H9 (cell line): ENCODE measurements around the gene ZFPM1. TPM values are rescaled to one million over a fixed set of nuclear protein-coding genes. Genes with fewer than 3 reads are reported as not detected.
A peak's percentile ranks its signal among the peaks of the same experiment; 100 is the strongest.

Experiments
- DNase-seq: peaks from one replicate; pipeline ENCODE4 v3.0.0-alpha.2; 2017
- H2AFZ ChIP-seq: one replicate; pipeline ENCODE4 v1.6.1; 2013; ENCODE audit warnings: mild to moderate bottlenecking, low read length, control low read depth, moderate library complexity
- H2AK5ac ChIP-seq: 2 replicates; pipeline ENCODE4 v1.6.1; 2013; ENCODE audit warnings: low read length, control low read depth, mixed read lengths; ENCODE audit not compliant: insufficient read length
- H2BK120ac ChIP-seq: one replicate; pipeline ENCODE4 v1.6.1; 2013; ENCODE audit warnings: low read depth, mild to moderate bottlenecking, low read length, control low read depth, inconsistent platforms; ENCODE audit not compliant: poor library complexity, severe bottlenecking
- H2BK12ac ChIP-seq: 2 replicates; pipeline ENCODE4 v1.6.1; 2013; ENCODE audit warnings: low read length, control low read depth, mixed read lengths, low read depth; ENCODE audit not compliant: insufficient read length
- H2BK15ac ChIP-seq: 2 replicates; pipeline ENCODE4 v1.6.1; 2013; ENCODE audit warnings: low read depth, low read length, control low read depth
- H2BK20ac ChIP-seq: one replicate; pipeline ENCODE4 v1.6.1; 2013; ENCODE audit warnings: low read depth, mild to moderate bottlenecking, low read length, control low read depth, inconsistent platforms; ENCODE audit not compliant: poor library complexity, severe bottlenecking
- H2BK5ac ChIP-seq: 2 replicates; pipeline ENCODE4 v1.6.1; 2013; ENCODE audit warnings: low read length, control low read depth, mixed read lengths; ENCODE audit not compliant: insufficient read length
- H3K14ac ChIP-seq: 2 replicates; pipeline ENCODE4 v1.6.1; 2013; ENCODE audit warnings: low read length, control low read depth; ENCODE audit not compliant: insufficient read depth
- H3K18ac ChIP-seq: 2 replicates; pipeline ENCODE4 v1.6.1; 2013; ENCODE audit warnings: low read depth, mild to moderate bottlenecking, mixed read lengths, low read length, control low read depth; ENCODE audit not compliant: insufficient read length
- H3K23ac ChIP-seq: 2 replicates; pipeline ENCODE4 v1.6.1; 2013; ENCODE audit warnings: low read length, control low read depth, mixed read lengths, low read depth; ENCODE audit not compliant: insufficient read length
- H3K23me2 ChIP-seq: 2 replicates; pipeline ENCODE4 v1.6.1; 2013; ENCODE audit warnings: low read depth, mild to moderate bottlenecking, mixed read lengths, low read length, control low read depth; ENCODE audit not compliant: insufficient read length, poor library complexity, severe bottlenecking
- H3K27ac ChIP-seq: 2 replicates; pipeline ENCODE4 v1.5.1; 2013; ENCODE audit warnings: low read length, control low read depth, mixed read lengths, low read depth; ENCODE audit not compliant: insufficient read length
- H3K27me3 ChIP-seq: 2 replicates; pipeline ENCODE4 v1.6.1; 2013; ENCODE audit warnings: low read length, control low read depth, inconsistent platforms; ENCODE audit not compliant: insufficient read depth
- H3K4ac ChIP-seq: 2 replicates; pipeline ENCODE4 v1.6.1; 2013; ENCODE audit warnings: low read depth, mild to moderate bottlenecking, control low read depth, inconsistent platforms, low read length, moderate library complexity
- H3K4me1 ChIP-seq: 2 replicates; pipeline ENCODE4 v1.6.1; 2013; ENCODE audit warnings: low read length, control low read depth, inconsistent platforms; ENCODE audit not compliant: insufficient read depth
- H3K4me2 ChIP-seq: 2 replicates; pipeline ENCODE4 v1.6.1; 2013; ENCODE audit warnings: low read length, control low read depth, mixed read lengths; ENCODE audit not compliant: insufficient read length, insufficient read depth
- H3K56ac ChIP-seq: 2 replicates; pipeline ENCODE4 v1.6.1; 2013; ENCODE audit warnings: low read depth, mild to moderate bottlenecking, mixed read lengths, low read length, control low read depth; ENCODE audit not compliant: insufficient read length
- H3K79me1 ChIP-seq: 2 replicates; pipeline ENCODE4 v1.6.1; 2013; ENCODE audit warnings: low read depth, mild to moderate bottlenecking, moderate library complexity, low read length, control low read depth, inconsistent platforms; ENCODE audit not compliant: insufficient read depth, poor library complexity, severe bottlenecking
- H3K79me2 ChIP-seq: 2 replicates; pipeline ENCODE4 v1.6.1; 2013; ENCODE audit warnings: low read length, control low read depth, inconsistent platforms; ENCODE audit not compliant: insufficient read depth
- H3K9ac ChIP-seq: 2 replicates; pipeline ENCODE4 v1.6.1; 2013; ENCODE audit warnings: low read length, control low read depth, mixed read lengths; ENCODE audit not compliant: insufficient read length; ENCODE audit errors: extremely low read depth
- H3K9me3 ChIP-seq: one replicate; pipeline ENCODE4 v1.6.1; 2013; ENCODE audit warnings: low read depth, low read length, inconsistent platforms; ENCODE audit not compliant: control insufficient read depth
- H3T11ph ChIP-seq: one replicate; pipeline ENCODE4 v1.6.1; 2013; ENCODE audit warnings: mild to moderate bottlenecking, low read length, control low read depth, inconsistent platforms
- H4K20me1 ChIP-seq: one replicate; pipeline ENCODE4 v1.6.1; 2013; ENCODE audit not compliant: control insufficient read depth, insufficient read length, insufficient read depth
- H4K5ac ChIP-seq: 2 replicates; pipeline ENCODE4 v1.6.1; 2013; ENCODE audit warnings: low read depth, mild to moderate bottlenecking, mixed read lengths, low read length, control low read depth; ENCODE audit not compliant: insufficient read length
- H4K8ac ChIP-seq: replicated peaks from 2 replicates; pipeline ENCODE4 v1.6.1; 2013; ENCODE audit warnings: low read length, control low read depth, mixed read lengths, low read depth; ENCODE audit not compliant: insufficient read length
- H4K91ac ChIP-seq: 2 replicates; pipeline ENCODE4 v1.6.1; 2013; ENCODE audit warnings: low read depth, mild to moderate bottlenecking, moderate library complexity, mixed read lengths, low read length, control low read depth; ENCODE audit not compliant: insufficient read length
- H3K27ac Mint-ChIP-seq, 3 experiments: 2 replicates in 2 of 3; 3 replicates in 1 of 3; pipeline ENCODE4 v1.8.0; 2020 to 2021; ENCODE audit warnings: mixed read lengths in 3 of 3, mild to moderate bottlenecking in 1 of 3, moderate library complexity in 1 of 3
- H3K27me3 Mint-ChIP-seq: 2 replicates; pipeline ENCODE4 v1.8.0; 2021; ENCODE audit warnings: low read depth, mild to moderate bottlenecking, moderate library complexity, mixed read lengths
- H3K36me3 Mint-ChIP-seq, 3 experiments: 2 replicates in 2 of 3; 3 replicates in 1 of 3; pipeline ENCODE4 v1.8.0; 2020 to 2021; ENCODE audit warnings: low read depth in 3 of 3, mixed read lengths in 3 of 3; ENCODE audit not compliant: insufficient read depth in 1 of 3
- H3K4me1 Mint-ChIP-seq, 2 experiments: 2 replicates each; pipeline ENCODE4 v1.8.0; 2020; ENCODE audit warnings: mixed read lengths in 2 of 2
- H3K4me3 Mint-ChIP-seq, 2 experiments: 2 replicates in 1 of 2; 3 replicates in 1 of 2; pipeline ENCODE4 v1.8.0; 2020 to 2021; ENCODE audit warnings: mild to moderate bottlenecking in 2 of 2, mixed read lengths in 2 of 2, moderate library complexity in 1 of 2
- H3K9me3 Mint-ChIP-seq, 2 experiments: 2 replicates in 1 of 2; 3 replicates in 1 of 2; pipeline ENCODE4 v1.8.0; 2020; ENCODE audit warnings: mild to moderate bottlenecking in 2 of 2, mixed read lengths in 2 of 2, moderate library complexity in 1 of 2
- whole genome bisulfite sequencing: extraction: QIAGEN DNeasy Blood & Tissue Kit; methylation state at CpG from one replicate; pipeline ENCODE4 v1.1.7; 2013; ENCODE audit warnings: missing lambda C conversion rate, low lambda C conversion rate, mixed read lengths; ENCODE audit not compliant: insufficient read length; ENCODE audit errors: extremely low coverage; 5-methylcytosine and 5-hydroxymethylcytosine counted together
- total RNA-seq: library from RNA; stranded (reverse); gene quantifications from 2 replicates; pipeline ENCODE4 v1.2.1, GENCODE V29; 2021
- TF ChIP-seq, protein P1 (sequence below): fragments of 200-600 bp; sonication (generic); conservative IDR thresholded peaks from 3 replicates; pipeline ENCODE4 v1.8.0; 2021; ENCODE audit warnings: antibody characterized with exemption, mild to moderate bottlenecking

The ZFPM1 gene
- total RNA-seq, 1 experiment from 2014 or later: 3.6 TPM

DNA sequence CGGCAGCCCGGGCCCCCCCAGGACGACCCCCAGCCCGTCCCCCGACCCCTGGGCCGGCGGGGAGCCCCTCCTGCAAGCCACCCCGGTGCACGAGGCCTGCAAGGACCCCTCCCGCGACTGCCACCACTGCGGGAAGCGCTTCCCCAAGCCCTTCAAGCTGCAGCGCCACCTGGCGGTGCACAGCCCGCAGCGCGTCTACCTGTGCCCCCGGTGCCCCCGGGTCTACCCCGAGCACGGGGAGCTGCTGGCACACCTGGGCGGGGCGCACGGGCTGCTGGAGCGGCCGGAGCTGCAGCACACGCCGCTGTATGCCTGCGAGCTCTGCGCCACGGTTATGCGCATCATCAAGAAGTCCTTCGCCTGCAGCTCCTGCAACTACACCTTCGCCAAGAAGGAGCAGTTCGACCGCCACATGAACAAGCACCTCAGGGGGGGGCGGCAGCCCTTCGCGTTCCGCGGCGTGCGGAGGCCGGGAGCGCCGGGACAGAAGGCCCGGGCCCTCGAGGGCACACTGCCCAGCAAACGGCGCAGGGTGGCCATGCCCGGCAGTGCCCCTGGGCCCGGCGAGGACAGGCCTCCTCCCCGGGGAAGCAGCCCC lies 15.6 kb upstream of the ZFPM1 start:
- peak; percentile 88 for DNase-seq

More for the DNA sequence above, 15.6 kb upstream of the ZFPM1 start:
- no peak overlapping the region for H3K27ac Mint-ChIP-seq
- peaks cover 0 to 3% of the 10 kb centered on the region in 2 experiments; a peak in 1 of 4 replicates for H3K4me1 Mint-ChIP-seq
- Histone ChIP-seq H3K27ac (no peak overlapping the region), H4K20me1 (no peaks in the 10 kb centered on the region), H2AK5ac (no peak overlapping the region), H3K4ac (no peak overlapping the region), H3K4me1 (no peaks in the 10 kb centered on the region), H3T11ph (no peak overlapping the region), H3K56ac (no peak overlapping the region), H3K14ac (no peak overlapping the region; the same call in 1 of the 2 replicates), H3K27me3 (no peaks in the 10 kb centered on the region), H3K18ac (no peak overlapping the region), H2BK12ac (no peak overlapping the region), H4K8ac (no peak overlapping the region), H3K4me2 (no peak overlapping the region), H3K23ac (no peak overlapping the region), H2BK15ac (no peak overlapping the region), H3K79me1 (no peaks in the 10 kb centered on the region), H2BK20ac (no peak overlapping the region), H4K5ac (no peak overlapping the region), H2AFZ (no peak overlapping the region), H3K23me2 (no peaks in the 10 kb centered on the region), H3K79me2 (no peaks in the 10 kb centered on the region), H4K91ac (no peak overlapping the region), H2BK5ac (no peak overlapping the region), H2BK120ac (no peak overlapping the region), H3K9ac (no peak overlapping the region), H3K9me3 (no peaks in the 10 kb centered on the region)
- TF ChIP-seq, protein P1, sequence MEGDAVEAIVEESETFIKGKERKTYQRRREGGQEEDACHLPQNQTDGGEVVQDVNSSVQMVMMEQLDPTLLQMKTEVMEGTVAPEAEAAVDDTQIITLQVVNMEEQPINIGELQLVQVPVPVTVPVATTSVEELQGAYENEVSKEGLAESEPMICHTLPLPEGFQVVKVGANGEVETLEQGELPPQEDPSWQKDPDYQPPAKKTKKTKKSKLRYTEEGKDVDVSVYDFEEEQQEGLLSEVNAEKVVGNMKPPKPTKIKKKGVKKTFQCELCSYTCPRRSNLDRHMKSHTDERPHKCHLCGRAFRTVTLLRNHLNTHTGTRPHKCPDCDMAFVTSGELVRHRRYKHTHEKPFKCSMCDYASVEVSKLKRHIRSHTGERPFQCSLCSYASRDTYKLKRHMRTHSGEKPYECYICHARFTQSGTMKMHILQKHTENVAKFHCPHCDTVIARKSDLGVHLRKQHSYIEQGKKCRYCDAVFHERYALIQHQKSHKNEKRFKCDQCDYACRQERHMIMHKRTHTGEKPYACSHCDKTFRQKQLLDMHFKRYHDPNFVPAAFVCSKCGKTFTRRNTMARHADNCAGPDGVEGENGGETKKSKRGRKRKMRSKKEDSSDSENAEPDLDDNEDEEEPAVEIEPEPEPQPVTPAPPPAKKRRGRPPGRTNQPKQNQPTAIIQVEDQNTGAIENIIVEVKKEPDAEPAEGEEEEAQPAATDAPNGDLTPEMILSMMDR: peak; percentile 95
- peaks cover 4% of the 10 kb centered on the region for H3K27me3 Mint-ChIP-seq
- no peaks in the 10 kb centered on the region for H3K9me3 Mint-ChIP-seq
- H3K36me3 Mint-ChIP-seq: no peaks in the 10 kb centered on the region
- no CpG with 5 or more reads among the region's 55 CpGs for WGBS
- H3K4me3 Mint-ChIP-seq: no peak overlapping the region
